T-helper 1 cell treated with Interleukin-12 subunit alpha and Interleukin-12 subunit beta and Interleukin-4 antibody, amounts not matched to agents 30 μg/mL and 1 μg/mL, for 36 hours (primary cell): ENCODE data around the gene FUBP3.

Experiments used
- H3K27ac Mint-ChIP-seq: one replicate; pipeline ENCODE4 v1.8.0; 2021; ENCODE audit warnings: mild to moderate bottlenecking, mixed read lengths
- H3K27me3 Mint-ChIP-seq: one replicate; pipeline ENCODE4 v1.8.0; 2021; ENCODE audit warnings: low read depth, mixed read lengths
- H3K36me3 Mint-ChIP-seq: one replicate; pipeline ENCODE4 v1.8.0; 2021; ENCODE audit warnings: low read depth, mixed read lengths
- H3K4me1 Mint-ChIP-seq: one replicate; pipeline ENCODE4 v1.8.0; 2021; ENCODE audit warnings: low read depth, mixed read lengths
- H3K4me3 Mint-ChIP-seq: one replicate; pipeline ENCODE4 v1.8.0; 2021; ENCODE audit warnings: mild to moderate bottlenecking, moderate library complexity, mixed read lengths
- H3K9me3 Mint-ChIP-seq: one replicate; pipeline ENCODE4 v1.8.0; 2021; ENCODE audit warnings: mixed read lengths

The FUBP3 gene

DNA sequence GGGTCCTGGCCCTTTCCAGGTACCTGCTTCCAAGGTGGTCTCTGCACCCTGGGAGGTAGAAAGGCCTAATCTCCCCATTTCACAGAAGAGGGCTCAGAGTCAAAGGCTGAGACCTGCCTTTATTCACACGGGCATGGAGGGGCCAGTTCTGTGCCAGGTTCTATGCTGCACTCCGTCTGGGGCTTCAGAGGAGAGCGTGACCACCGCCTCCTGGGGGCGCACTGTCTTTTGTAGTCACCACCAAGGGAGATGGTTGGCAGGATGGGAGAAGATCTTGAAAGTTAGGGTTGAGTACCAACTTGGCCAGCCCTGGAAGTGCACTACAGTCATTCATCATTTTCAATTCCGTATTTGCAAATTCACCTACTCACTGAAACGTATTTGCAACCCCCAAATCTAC lies 61.3 kb downstream of the FUBP3 start:
- no peaks in the 10 kb centered on the region for H3K27me3 Mint-ChIP-seq
- no peaks in the 10 kb centered on the region for H3K9me3 Mint-ChIP-seq
- H3K4me1 Mint-ChIP-seq: no peaks in the 10 kb centered on the region
- H3K4me3 Mint-ChIP-seq: no peak overlapping the region
- no peak overlapping the region for H3K27ac Mint-ChIP-seq
- H3K36me3 Mint-ChIP-seq: no peaks in the 10 kb centered on the region

GRCh38 chr9:130642926-130643325 lies 63.5 kb downstream of the FUBP3 start:
- no peaks in the 10 kb centered on the region for H3K27me3 Mint-ChIP-seq
- H3K4me1 Mint-ChIP-seq: no peaks in the 10 kb centered on the region
- H3K4me3 Mint-ChIP-seq: no peak overlapping the region
- H3K27ac Mint-ChIP-seq: no peak overlapping the region
- no peaks in the 10 kb centered on the region for H3K9me3 Mint-ChIP-seq
- no peaks in the 10 kb centered on the region for H3K36me3 Mint-ChIP-seq

DNA sequence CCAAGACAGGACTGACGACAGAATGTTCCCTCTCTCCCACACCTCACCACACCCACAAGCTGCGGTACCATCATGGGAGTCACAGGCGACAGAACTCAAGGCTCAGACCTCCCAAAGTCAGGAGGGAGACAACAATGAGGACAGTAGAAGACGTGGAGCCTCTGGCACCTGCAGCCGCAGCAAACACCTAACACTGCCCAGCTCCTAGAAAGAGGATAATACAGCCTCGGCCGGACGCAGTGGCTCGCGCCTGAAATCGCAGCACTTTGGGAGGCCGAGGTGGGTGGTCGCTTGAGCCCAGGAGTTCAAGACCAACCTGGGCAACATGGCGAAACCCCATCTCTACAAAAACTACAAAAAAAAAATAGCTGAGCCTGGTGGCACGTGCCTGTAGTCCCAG lies 71.8 kb downstream of the FUBP3 start:
- Mint-ChIP-seq H3K4me3 (no peak overlapping the region), H3K27ac (no peak overlapping the region), H3K27me3 (peaks cover 13% of the 10 kb centered on the region), H3K9me3 (no peaks in the 10 kb centered on the region), H3K36me3 (no peaks in the 10 kb centered on the region), H3K4me1 (no peaks in the 10 kb centered on the region)

GRCh38 chr9:130651752-130652151 lies 72.4 kb downstream of the FUBP3 start:
- H3K36me3 Mint-ChIP-seq: no peaks in the 10 kb centered on the region
- peaks cover 18% of the 10 kb centered on the region for H3K27me3 Mint-ChIP-seq
- no peak overlapping the region for H3K4me3 Mint-ChIP-seq
- H3K4me1 Mint-ChIP-seq: no peaks in the 10 kb centered on the region
- H3K27ac Mint-ChIP-seq: no peak overlapping the region
- H3K9me3 Mint-ChIP-seq: no peaks in the 10 kb centered on the region

DNA sequence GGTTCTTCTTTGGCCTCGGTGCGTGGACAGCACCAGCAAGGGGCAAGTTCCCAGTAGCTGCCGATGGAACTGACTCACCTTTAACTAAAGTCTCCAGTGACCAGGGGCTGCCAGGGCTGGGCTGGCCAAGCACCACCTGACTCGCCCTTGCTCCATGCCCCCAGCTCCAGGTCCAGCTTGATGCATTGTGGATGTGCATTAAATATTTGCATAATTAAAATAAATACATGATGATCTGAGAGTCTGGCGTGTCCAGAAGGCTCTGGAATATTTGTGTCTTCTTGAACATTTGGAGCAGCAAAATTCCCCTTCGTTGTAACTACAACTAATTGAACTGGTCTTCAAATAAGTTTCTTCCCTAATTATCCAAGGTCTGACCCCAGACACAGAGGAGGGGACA lies 75.5 kb downstream of the FUBP3 start:
- H3K27me3 Mint-ChIP-seq: peaks cover 45% of the 10 kb centered on the region
- H3K27ac Mint-ChIP-seq: no peak overlapping the region
- no peaks in the 10 kb centered on the region for H3K4me1 Mint-ChIP-seq
- no peaks in the 10 kb centered on the region for H3K36me3 Mint-ChIP-seq
- H3K4me3 Mint-ChIP-seq: no peak overlapping the region
- H3K9me3 Mint-ChIP-seq: no peaks in the 10 kb centered on the region

DNA sequence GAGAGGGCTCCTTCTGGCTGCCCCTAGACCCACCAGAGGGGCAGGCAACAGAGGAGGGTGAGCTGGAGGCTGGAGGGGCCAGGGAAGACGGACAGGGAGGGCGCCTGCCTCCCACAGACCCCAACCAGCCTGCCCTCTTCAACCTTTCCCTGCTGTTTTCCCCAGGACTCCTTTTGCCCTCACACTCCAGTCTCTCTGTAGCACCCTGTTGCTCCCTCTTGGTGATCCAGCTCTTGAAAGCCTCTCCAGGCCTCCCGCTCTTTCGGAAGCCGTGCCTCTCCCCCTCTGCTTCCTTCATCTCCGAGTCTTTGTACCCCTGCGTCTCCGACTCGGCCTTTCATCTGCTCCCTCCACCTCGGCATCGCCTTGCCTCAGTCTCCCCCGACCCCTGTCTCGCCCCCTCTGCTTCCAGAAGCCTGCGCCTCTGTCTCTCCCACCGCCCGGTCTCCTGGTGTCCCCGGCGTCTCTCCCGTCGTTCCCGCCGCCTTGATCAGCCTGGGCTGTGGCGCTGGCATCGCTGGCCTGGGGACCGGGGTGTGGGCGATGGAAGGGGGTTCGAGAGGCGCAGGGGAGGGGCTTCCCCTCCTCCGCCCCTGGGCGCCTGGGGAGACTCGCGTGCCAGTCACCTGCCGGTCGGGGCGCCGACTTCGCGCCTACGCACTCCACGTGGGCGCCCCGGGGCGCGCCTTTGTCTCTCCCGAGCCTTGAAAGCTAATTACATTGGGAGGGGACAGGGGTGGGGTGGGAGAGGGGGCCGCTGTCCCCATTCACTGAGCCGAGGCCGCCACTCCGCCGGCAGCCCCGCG lies 79.7 kb downstream of the FUBP3 start:
- H3K36me3 Mint-ChIP-seq: no peaks in the 10 kb centered on the region
- no peak overlapping the region for H3K4me3 Mint-ChIP-seq
- peaks cover 74% of the 10 kb centered on the region for H3K27me3 Mint-ChIP-seq
- H3K4me1 Mint-ChIP-seq: no peaks in the 10 kb centered on the region
- H3K9me3 Mint-ChIP-seq: no peaks in the 10 kb centered on the region
- H3K27ac Mint-ChIP-seq: no peak overlapping the region

DNA sequence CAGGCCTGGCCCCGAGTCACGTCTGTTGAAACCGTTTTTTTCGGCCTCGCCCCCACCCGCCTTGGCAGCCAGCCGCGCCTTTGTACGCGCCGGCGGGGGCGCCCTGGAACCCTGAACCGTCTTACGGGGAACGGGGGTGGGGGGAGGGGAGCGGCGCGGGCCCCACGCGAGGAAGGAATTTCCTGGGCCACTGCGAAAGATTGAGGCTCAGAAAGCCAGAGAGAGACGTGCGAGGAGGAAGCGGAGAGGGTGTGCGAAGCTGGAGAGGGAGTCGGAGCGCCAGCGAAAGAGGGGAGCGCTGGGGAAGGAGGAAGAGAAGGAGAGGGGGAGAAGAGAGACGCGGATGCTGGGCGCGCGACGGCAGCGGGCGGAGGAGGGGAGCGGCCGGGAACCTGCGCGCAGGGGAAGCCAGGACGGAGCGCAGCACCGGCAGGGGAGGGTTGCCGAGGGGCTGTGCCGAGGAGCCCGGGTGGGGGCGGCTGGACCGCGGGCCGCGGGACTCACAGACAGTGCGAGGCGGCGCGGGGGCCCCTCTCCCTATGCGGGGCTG lies 80.4 kb downstream of the FUBP3 start:
- Mint-ChIP-seq H3K27ac (peak overlapping the region; percentile 79), H3K4me3 (no peak overlapping the region), H3K36me3 (no peaks in the 10 kb centered on the region), H3K27me3 (peaks cover 78% of the 10 kb centered on the region), H3K4me1 (no peaks in the 10 kb centered on the region), H3K9me3 (no peaks in the 10 kb centered on the region)

- no peak overlapping the region for H3K4me3 Mint-ChIP-seq
- H3K4me1 Mint-ChIP-seq: peaks cover under 1% of the 10 kb centered on the region
- no peak overlapping the region for H3K27ac Mint-ChIP-seq
- no peaks in the 10 kb centered on the region for H3K9me3 Mint-ChIP-seq
- H3K36me3 Mint-ChIP-seq: no peaks in the 10 kb centered on the region
- peaks cover 80% of the 10 kb centered on the region for H3K27me3 Mint-ChIP-seq
These were observed 80.9 kb downstream of the FUBP3 start for GRCh38 chr9:130660326-130660682.

DNA sequence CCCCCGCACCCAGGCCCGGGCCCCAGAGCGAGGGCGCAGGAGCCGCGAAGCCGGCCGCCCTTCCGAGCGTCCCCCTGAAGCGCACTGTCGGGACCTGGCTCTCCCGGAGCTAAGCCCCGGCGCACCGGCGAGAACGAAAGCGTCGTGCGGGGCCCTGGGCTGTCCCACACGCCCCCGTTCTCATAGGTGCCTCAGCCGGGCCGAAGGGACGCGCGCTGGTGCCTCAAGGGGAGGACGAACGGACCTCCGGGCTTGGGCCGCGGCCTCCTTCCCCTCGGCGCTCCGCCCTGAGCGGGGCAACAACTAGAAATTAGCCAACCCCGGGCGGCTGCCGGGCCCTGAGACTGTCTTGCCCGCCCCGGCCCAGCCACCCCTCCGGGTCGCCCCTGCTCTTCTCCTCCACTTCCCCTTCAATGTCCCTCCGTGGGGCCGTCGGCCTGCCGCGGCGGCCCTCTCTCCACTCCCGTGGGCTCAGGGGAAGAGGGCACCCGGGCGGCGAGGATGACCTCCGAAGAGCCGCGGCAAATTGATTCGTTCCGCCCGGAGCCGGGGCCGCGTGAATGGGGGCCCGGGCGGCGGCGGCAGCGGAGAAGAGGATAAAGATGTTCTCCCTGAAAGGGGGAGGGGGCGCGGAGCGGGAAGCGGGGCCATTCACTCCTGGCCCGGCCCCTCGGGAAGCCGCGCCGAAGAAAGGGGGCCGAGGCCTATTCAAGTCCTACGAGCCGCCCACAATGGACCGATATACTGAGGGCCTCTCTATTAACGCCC lies 81.5 kb downstream of the FUBP3 start:
- Mint-ChIP-seq H3K27ac (no peak overlapping the region), H3K9me3 (no peaks in the 10 kb centered on the region), H3K4me3 (no peak overlapping the region), H3K27me3 (peaks cover 78% of the 10 kb centered on the region), H3K36me3 (peaks cover 1% of the 10 kb centered on the region), H3K4me1 (peaks cover 2% of the 10 kb centered on the region)

DNA sequence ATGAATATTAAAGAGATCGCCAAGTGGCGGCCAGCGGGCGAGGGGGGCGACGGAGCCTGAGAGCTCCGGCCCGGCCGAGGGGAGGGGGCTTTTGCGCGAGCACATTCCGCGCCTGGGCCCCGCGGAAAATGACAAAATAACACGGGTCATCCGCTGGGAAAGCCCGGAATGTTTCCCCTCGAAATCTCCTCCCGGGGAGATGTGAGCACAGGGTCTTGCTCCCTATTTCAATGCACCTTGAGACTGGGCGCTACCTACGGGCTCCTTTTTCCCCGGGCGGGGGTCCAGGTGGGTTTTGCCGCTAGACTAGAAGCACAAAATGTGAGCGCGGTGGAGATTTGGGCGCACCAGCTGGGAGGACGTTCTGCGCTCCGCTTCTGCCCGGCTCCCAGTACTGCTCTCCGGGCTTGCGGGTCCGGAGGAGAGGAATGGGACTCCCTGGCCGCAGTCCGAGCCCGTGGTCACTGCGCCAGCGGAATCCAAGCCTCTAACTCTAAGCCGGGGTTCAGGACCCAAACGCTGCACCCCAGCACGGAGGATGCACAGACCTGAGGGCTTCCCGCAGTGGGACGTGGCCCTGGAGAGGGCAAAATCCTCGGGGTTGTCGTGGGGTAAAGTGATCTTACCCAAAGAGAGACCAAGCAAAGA lies 82.2 kb downstream of the FUBP3 start:
- H3K27ac Mint-ChIP-seq: no peak overlapping the region
- peaks cover 2% of the 10 kb centered on the region for H3K4me1 Mint-ChIP-seq
- H3K36me3 Mint-ChIP-seq: peaks cover 1% of the 10 kb centered on the region
- H3K4me3 Mint-ChIP-seq: no peak overlapping the region
- no peaks in the 10 kb centered on the region for H3K9me3 Mint-ChIP-seq
- peaks cover 78% of the 10 kb centered on the region for H3K27me3 Mint-ChIP-seq

- Mint-ChIP-seq H3K4me1 (peaks cover 2% of the 10 kb centered on the region), H3K27ac (peak overlapping the region; percentile 62)
These were observed 83.0 kb downstream of the FUBP3 start for GRCh38 chr9:130662099-130662969.

GRCh38 chr9:130662970-130663257 lies 83.5 kb downstream of the FUBP3 start:
- Mint-ChIP-seq H3K27me3 (peaks cover 75% of the 10 kb centered on the region), H3K4me1 (peaks cover 2% of the 10 kb centered on the region), H3K4me3 (no peak overlapping the region), H3K36me3 (peaks cover 1% of the 10 kb centered on the region), H3K9me3 (no peaks in the 10 kb centered on the region), H3K27ac (peak overlapping the region; percentile 62)

More at GRCh38 chr9:130662099-130662969, 83.0 kb downstream of the FUBP3 start:
- Mint-ChIP-seq H3K4me3 (no peak overlapping the region), H3K9me3 (no peaks in the 10 kb centered on the region), H3K27me3 (peaks cover 77% of the 10 kb centered on the region), H3K36me3 (peaks cover 1% of the 10 kb centered on the region)

DNA sequence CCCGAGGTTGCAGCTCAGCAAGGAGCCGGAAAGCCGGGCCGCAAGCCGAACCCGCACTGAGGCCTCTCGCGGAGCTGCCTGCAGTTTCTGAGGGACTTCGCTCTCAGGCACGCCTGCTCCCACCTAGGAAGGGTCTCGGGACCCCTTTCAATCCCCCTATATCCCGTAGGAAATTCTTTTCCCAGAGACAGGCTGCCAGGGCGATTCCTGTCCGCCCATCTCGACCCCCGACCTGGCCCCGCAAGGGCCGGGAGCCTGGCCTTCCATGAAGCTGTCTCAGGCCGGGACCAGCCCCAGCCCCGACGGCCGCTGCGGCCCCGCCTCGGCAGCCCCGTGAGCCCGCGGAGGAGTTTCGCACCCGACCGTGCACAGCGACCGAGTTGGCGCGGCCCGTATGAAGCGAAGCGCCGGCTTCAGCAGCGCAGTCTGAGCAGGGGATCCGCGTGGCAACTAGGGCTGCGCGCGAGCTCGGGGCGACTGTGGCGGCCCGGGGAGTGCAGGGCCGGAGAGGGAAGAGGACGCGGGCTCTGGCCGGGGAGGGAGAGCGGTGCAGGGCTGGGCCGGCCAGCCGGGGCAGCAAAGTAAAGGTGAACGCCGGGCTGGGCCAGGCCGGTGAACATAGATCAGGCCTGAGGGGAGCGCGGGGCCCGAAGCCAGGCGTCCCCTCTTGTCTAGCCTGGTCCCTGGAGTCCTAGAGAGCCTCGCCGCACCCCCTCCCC lies 84.0 kb downstream of the FUBP3 start:
- Mint-ChIP-seq H3K36me3 (peaks cover 1% of the 10 kb centered on the region), H3K4me1 (peaks cover 2% of the 10 kb centered on the region), H3K27ac (no peak overlapping the region), H3K27me3 (peaks cover 75% of the 10 kb centered on the region), H3K4me3 (no peak overlapping the region), H3K9me3 (no peaks in the 10 kb centered on the region)

DNA sequence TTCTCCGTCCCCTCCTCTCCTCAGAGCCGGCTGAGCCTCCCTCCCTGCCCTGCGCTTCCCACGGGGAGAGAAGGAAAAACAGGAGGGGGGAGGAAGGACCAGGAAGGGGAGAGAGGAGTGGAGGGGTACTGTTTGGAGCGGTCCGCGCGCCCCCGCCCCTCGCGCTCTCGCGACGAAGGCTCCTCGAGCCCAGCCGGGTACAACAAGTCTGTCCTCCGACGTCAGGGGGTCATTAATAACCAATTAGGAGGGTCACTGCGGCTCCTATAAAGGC lies 84.5 kb downstream of the FUBP3 start:
- no peaks in the 10 kb centered on the region for H3K9me3 Mint-ChIP-seq
- H3K27me3 Mint-ChIP-seq: peaks cover 75% of the 10 kb centered on the region
- no peak overlapping the region for H3K4me3 Mint-ChIP-seq
- H3K36me3 Mint-ChIP-seq: peaks cover 1% of the 10 kb centered on the region
- H3K27ac Mint-ChIP-seq: no peak overlapping the region
- peaks cover 2% of the 10 kb centered on the region for H3K4me1 Mint-ChIP-seq
